Measurements from ENCODE around the gene FAM83G.

- TF ChIP-seq, protein P1, sequence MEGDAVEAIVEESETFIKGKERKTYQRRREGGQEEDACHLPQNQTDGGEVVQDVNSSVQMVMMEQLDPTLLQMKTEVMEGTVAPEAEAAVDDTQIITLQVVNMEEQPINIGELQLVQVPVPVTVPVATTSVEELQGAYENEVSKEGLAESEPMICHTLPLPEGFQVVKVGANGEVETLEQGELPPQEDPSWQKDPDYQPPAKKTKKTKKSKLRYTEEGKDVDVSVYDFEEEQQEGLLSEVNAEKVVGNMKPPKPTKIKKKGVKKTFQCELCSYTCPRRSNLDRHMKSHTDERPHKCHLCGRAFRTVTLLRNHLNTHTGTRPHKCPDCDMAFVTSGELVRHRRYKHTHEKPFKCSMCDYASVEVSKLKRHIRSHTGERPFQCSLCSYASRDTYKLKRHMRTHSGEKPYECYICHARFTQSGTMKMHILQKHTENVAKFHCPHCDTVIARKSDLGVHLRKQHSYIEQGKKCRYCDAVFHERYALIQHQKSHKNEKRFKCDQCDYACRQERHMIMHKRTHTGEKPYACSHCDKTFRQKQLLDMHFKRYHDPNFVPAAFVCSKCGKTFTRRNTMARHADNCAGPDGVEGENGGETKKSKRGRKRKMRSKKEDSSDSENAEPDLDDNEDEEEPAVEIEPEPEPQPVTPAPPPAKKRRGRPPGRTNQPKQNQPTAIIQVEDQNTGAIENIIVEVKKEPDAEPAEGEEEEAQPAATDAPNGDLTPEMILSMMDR (IDR thresholded peaks at IDR 0.05) = no peak
- no peak for TF ChIP-seq POLR2A (IDR thresholded peaks at IDR 0.05)
These were observed 55.0 kb downstream of the FAM83G start for GRCh38 chr17:18949566-18949965.

Data from testis (tissue), 2 donors.